Stimulated activated CD4-positive, alpha-beta T cell treated with anti-CD3 and anti-CD28 coated beads, Interleukin-12 subunit alpha, Interleukin-12 subunit beta, amount 100 ng/mL, for 48 hours (primary cell): ENCODE measurements around the gene SHMT1.
A peak's percentile ranks its signal among the peaks of the same experiment; 100 is the strongest.
"Not testable (repeated sequence)": the region's sequence is repeated elsewhere in the genome, so short reads cannot be mapped to it uniquely, and the experiment has no call there.

Source experiments
- DNase-seq, 3 donors: peaks; one replicate each; pipeline ENCODE4 v3.0.0-alpha.2; 2020; ENCODE audit warnings: low read depth in 2 of 3, low spot score in 1 of 3

Gene SHMT1

GRCh38 chr17:18363101-18364049, at the start of gene SHMT1:
TSS of gene SHMT1 (minus strand) at chr17:18363550. CDS start at chr17:18355981, 7,569 bp downstream.
- peak; percentile 81 to 91 (median 83) for DNase-seq

- DNase-seq: not testable (repeated sequence)
Observed at GRCh38 chr17:18412001-18412538, 48.7 kb upstream of the SHMT1 start.

GRCh38 chr17:18411377-18411864, 48.1 kb upstream of the SHMT1 start:
- peak; percentile 3 to 18 (median 4) for DNase-seq

- DNase-seq: not testable (repeated sequence)
Observed at GRCh38 chr17:18410736-18411135, 47.4 kb upstream of the SHMT1 start.

GRCh38 chr17:18409321-18409720, 46.0 kb upstream of the SHMT1 start:
- DNase-seq: not testable (repeated sequence)

GRCh38 chr17:18408906-18409305, 45.6 kb upstream of the SHMT1 start:
- not testable (repeated sequence) for DNase-seq

- DNase-seq: not testable (repeated sequence)
Observed at GRCh38 chr17:18403604-18404003, 40.3 kb upstream of the SHMT1 start.

GRCh38 chr17:18403166-18403565, 39.8 kb upstream of the SHMT1 start:
- not testable (repeated sequence) for DNase-seq

GRCh38 chr17:18401872-18402590, 38.7 kb upstream of the SHMT1 start:
- DNase-seq: not testable (repeated sequence)

GRCh38 chr17:18388728-18389127, 25.4 kb upstream of the SHMT1 start:
- not testable (repeated sequence) for DNase-seq

GRCh38 chr17:18388266-18388665, 24.9 kb upstream of the SHMT1 start:
- DNase-seq: not testable (repeated sequence)

GRCh38 chr17:18387583-18387982, 24.2 kb upstream of the SHMT1 start:
- not testable (repeated sequence) for DNase-seq

- not testable (repeated sequence) for DNase-seq
Observed at GRCh38 chr17:18384271-18384670, 20.9 kb upstream of the SHMT1 start.

- DNase-seq: not testable (repeated sequence)
Observed at GRCh38 chr17:18383079-18383481, 19.7 kb upstream of the SHMT1 start.

- DNase-seq: no peak
Observed at GRCh38 chr17:18382441-18383078, 19.2 kb upstream of the SHMT1 start.

GRCh38 chr17:18381953-18382245, 18.5 kb upstream of the SHMT1 start:
- DNase-seq: no peak

GRCh38 chr17:18381158-18381952, 18.0 kb upstream of the SHMT1 start:
- no peak for DNase-seq

GRCh38 chr17:18380471-18381157, 17.3 kb upstream of the SHMT1 start:
- DNase-seq: no peak

GRCh38 chr17:18379246-18380146, 16.1 kb upstream of the SHMT1 start:
- no peak for DNase-seq
